Posterior cingulate gyrus (tissue), 11 donors: ENCODE results near the gene LDLRAD4.

Experiments
- DNase-seq, 10 donors: peaks; one replicate each; pipeline versions ENCODE4 v3.0.0 to v3.0.0-alpha.2; 2020 to 2021; ENCODE audit warnings: mixed read lengths in 3 of 10
- intact Hi-C: fragments of 100-400 bp; cut with DNase I; formaldehyde crosslinking; loops from one replicate; pipeline ENCODE4 v1.15.1; 2023

Gene LDLRAD4

GRCh38 chr18:13409026-13409425 lies 190.5 kb downstream of the LDLRAD4 start:
- intact Hi-C loops: no loop called here
- no peak for DNase-seq

GRCh38 chr18:13409997-13410396 lies 191.4 kb downstream of the LDLRAD4 start:
- no peak for DNase-seq
- intact Hi-C loops: no loop called here

- no peak for DNase-seq
- intact Hi-C loops: no loop called here
Measured at GRCh38 chr18:13410471-13410870, 191.9 kb downstream of the LDLRAD4 start.

GRCh38 chr18:13412017-13412416 lies 193.5 kb downstream of the LDLRAD4 start:
- intact Hi-C loops: no loop called here
- no peak for DNase-seq

GRCh38 chr18:13412901-13413300 lies 194.3 kb downstream of the LDLRAD4 start:
- DNase-seq: no peak
- intact Hi-C loops: no loop called here

- intact Hi-C loops: no loop called here
- DNase-seq: no peak
Measured at GRCh38 chr18:13414102-13414501, 195.5 kb downstream of the LDLRAD4 start.

- DNase-seq: no peak
- intact Hi-C loops: no loop called here
Measured at GRCh38 chr18:13414521-13414920, 196.0 kb downstream of the LDLRAD4 start.

DNA sequence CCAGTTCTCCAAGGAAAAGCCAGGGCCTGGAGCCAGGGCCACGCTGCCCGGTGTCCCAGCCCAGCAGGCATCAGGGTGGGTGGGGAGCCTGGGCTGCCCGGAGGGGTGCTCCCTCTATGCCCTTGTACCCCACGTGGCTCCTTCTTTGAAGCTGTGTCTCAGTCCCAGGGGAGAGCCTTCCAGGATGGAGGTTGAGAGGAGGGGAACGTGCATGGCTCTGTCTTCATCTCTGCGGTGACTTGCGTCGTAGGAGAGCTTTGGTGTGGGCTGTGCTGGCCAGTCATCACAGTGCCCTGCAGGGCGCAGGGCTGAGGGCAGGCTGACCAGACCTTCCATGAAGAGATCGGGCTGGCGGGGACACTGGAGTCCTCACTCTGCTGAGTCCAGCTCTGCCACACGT lies 197.2 kb downstream of the LDLRAD4 start:
- intact Hi-C loops: no loop called here
- DNase-seq: no peak

DNA sequence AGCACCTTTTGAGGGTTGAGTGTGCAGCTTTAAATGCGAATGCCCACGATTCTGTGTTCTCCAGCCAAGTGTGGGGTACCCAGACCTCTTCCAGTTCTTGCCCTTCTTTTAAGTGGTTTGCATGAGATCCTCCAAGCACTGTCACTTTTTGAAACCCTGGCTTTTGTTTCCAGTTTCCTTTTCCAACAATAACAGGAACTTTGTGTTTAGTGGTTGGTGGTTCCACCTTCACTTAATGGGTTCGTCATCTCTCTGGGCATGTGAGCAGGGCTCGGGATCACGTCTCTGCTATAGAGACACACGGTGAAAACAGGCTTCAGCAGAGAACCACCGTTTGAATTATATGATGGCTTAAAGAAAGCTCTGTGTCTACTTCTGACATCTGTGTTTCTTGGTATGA lies 197.6 kb downstream of the LDLRAD4 start:
- intact Hi-C loops: no loop called here
- no peak for DNase-seq

GRCh38 chr18:13416848-13417247 lies 198.3 kb downstream of the LDLRAD4 start:
- intact Hi-C loops: no loop called here
- no peak for DNase-seq

DNA sequence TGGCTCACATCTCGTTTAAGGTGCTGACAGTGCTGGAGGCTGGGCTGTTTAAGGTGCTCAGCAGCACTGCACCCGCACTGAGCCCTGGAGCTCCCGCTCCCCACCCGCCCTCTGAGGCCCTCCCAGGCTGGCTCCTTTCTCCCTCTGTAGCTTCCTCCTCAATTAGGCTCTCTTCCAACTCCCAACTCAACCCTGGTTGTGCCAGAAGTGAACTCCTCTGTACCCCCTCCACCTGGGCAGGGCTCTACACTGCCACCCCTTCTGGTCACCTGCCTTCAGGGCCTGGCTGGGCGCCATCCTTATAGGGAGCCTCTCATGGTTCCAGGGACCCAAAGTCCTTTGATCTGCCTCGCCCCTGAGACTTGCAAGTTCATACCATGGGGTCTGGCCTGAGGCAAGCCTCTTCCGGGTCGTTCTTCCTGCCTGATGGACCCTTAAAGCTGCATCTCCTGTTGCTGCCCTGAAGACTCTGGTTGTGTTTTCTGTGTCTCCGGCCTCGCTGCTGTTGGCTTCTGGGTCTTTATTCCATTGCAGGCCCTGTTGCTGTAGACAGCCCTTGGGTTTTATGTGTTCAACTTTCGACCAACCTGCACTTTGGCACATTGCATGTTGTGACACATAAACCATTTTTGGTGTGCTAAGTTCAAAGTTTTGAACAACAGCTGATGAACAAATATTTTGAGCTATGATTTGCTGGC lies 199.6 kb downstream of the LDLRAD4 start:
- no peak for DNase-seq

GRCh38 chr18:13420969-13421686 lies 202.6 kb downstream of the LDLRAD4 start:
- DNase-seq: no peak
- intact Hi-C loops: no loop called here

More for the DNA sequence above, 199.6 kb downstream of the LDLRAD4 start:
- intact Hi-C loops: no loop called here

DNA sequence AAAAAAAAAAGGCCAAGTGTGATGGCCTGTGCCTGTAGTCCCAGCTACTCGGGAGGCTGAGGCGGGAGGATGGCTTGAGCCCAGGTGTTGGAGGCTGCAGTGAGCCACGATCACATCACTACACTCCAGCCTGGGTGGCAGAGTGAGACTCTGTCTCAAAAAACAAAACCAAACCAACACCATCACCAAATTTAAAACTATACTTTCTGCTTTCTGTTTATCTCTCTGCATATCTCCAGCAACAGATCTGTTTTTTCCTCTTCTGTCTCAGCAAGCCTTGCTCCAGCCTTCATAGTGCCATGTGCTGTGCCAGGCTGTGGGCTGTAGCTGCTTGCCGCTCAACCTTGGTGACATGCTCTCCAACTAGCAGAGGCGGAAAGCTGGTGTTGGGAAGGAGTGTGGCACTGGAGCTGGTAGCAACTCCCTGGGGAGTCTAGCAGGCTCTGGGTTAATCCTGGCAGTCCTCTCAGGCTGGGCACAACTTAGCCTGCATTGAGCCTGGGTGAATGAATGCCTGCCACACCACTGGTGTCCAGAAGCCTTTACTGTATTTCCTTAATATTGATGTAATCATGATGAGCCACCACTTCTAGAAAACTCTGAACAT lies 204.1 kb downstream of the LDLRAD4 start:
- DNase-seq: no peak
- intact Hi-C loops: no loop called here

GRCh38 chr18:13423352-13423751 lies 204.8 kb downstream of the LDLRAD4 start:
- intact Hi-C loops: no loop called here
- DNase-seq: no peak

- intact Hi-C loops: no loop called here
- DNase-seq: no peak
Measured at GRCh38 chr18:13424363-13424762, 205.8 kb downstream of the LDLRAD4 start.

DNA sequence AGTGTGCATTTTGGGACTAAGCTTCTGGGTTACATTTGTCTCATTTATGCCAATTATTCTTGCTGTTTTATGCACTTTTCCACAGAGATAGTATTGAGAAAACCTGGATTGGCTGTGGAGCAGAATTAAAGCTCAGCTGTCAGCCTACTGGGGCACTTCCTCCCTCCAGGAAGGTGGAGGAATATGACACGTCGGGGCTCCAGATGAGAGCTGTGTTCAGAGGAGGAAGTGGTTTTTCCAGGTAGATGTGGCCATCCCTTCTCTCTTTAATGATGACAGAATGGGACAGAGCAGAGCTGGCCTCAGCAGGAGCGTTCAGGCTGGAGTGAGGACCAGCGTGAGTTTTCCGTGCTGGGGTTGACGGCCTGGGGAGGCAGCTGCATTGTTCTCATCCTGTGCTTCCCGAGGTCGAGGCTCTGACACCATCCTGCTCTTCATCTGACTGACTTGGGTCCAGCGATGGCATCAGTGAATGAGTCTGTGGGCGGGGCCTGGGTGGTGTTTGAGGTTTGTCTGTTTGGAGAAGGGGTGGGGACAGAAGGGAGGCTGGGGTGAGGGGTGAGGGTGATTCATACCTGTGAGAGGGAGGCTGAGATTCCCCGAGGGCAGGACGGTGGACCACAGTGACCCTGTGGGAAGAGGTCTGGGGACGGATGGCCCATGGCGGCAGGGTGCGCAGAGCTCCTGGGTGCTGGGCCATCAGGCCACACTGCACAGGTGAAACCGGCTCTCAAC lies 207.0 kb downstream of the LDLRAD4 start:
- no peak for DNase-seq
- intact Hi-C loops: no loop called here

DNA sequence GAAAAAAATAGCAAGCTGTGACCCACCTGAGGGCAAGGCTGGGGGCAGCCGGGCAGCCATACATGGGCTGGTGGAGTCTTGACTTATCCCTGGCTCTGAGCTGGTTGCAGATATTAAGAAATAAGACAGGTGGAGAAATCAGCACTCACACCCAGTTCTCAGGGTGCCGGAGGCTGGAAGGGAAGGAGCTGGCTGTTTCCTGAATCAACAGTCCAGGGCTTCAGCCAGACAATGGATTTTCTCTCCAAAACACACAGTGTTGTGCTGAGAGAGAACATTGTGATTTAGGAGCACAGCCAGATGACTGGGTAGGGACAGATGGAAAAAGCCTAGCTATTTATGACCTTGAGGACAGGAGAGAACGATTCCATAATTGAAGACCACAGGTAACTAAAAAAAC lies 208.8 kb downstream of the LDLRAD4 start:
- intact Hi-C loops: no loop called here
- DNase-seq: no peak

DNA sequence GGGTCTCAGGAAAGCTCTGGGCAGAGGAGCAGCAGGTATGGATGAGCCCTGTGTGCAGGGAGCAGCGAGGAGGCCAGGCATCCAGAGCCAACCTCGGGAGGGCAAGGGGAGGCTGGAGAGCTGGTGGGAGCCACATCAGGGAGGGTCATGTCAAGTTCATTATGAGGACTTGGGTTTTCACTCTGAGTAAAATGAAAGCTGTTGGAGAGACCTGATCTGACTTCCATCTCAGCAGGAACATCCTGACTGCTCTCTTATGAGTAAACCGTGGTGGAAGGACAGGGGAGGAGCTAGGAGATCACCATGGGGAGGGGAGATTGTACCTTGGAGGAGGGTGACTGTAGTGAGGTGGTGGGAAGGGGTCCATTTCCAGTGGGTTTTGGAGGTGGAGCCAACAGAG lies 209.8 kb downstream of the LDLRAD4 start:
- intact Hi-C loops: no loop called here
- no peak for DNase-seq

- intact Hi-C loops: no loop called here
- no peak for DNase-seq
Measured at GRCh38 chr18:13429016-13429415, 210.5 kb downstream of the LDLRAD4 start.

DNA sequence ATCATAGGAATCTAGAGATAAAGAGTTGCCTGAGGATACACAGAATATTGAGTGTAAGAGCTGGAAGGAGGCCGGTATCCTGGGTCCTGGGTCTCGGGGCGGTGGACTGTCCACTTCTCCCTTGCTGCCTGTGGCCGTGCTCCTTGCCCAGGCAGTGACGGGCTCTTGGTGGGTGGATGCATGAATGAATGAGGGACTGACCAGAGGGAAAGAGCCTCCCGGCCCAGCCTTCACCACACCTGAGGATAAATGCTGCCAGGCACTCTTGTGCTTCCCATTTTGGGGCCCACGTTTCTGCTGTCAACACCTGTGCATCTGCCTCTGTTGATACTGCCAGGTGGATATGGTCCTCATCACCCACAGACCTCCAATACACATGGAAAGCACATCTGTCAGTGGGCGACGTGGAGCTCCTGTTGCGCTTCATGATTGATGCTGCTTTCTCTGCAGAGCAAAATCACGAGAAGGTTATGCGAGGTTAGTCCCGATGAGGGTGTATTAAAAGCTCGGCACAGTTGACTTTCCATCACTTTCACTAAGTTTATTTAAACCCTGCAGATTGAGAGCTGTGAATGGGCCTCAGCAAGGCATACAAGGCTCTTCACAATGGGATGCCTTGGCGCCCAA lies 211.4 kb downstream of the LDLRAD4 start:
- intact Hi-C loops: no loop called here

DNA sequence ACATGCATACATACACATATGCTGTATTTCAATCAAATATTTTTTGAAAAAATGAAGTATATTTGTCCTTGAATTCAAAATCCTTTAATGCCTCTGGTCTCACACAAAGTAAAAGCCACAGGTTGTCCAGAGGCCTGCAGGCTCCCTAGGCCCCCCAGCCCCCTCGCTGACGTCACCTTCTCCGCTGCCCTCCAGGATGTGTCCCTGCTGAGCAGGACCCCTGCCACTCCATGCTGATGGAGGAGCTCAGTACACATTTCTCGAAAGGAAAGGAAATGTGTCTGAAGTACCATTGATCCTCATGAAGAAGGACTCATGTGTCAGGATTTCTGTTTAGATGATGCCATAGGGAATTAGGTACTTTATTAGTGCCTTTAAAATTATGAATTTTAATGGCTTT lies 212.1 kb downstream of the LDLRAD4 start:
- DNase-seq: no peak
- intact Hi-C loops: no loop called here

More for the DNA sequence above, 211.4 kb downstream of the LDLRAD4 start:
- DNase-seq: no peak
